ENCODE results near the gene TOMM6.
"Not testable (repeated sequence)": the region's sequence is repeated elsewhere in the genome, so short reads cannot be mapped to it uniquely, and the experiment has no call there.

The TOMM6 gene

DNA sequence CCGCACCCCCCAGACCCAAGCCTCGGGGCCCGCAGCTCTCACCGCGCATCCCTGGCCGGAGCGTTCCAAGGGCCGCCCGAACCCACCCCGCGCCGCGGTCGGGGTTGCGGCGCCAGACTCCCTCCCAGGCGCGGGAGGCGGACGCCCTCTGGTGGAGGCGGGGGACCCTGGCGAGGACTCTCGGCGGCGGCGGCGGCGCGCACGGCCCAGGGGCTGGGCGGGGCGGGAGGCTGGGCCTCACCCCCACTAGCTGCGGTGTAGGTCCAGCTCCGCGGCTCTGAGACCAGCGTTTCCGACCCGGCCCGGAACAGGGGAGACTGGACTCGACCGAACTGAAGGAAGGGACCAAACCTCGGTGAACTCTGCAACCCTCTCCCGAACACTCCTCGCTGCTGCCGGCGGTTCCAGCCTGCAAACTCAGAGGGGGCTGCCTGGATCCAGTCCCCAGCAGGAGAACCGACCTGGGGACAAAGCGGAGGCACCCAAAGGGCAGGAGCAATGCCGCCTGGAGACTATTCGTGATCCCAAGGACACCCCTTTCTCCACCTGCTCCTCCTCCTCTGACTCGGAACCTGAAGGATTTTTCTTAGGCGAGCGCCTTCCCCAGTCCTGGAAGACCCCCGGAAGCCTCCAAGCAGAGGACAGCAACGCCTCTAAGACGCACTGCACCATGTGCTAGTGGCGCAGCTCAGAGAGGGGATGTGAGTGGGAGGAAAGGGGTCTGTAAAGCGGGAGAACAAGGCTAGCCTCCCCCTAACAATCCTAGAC lies 859 bp upstream of the TOMM6 start:
- peak; percentile 91 for DNase-seq

DNA sequence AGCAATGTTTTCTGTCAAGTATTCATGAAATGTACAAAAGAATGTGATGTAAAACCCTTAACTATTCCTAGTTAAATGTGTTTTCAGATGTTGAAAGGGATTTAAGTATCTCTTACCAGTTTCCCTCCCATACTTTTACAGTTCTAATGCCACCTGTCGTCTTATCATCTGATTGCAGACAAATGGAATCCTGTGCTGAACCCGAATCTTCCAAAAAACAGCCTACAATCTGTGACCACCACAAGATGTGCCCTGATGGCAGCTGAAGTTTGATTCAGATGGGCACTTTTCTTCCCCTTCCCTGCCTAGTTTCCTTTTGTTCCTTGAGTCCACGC lies 1.9 kb downstream of the TOMM6 start:
- DNase-seq, result no peak

- no peak for DNase-seq
These were observed 2.6 kb downstream of the TOMM6 start for GRCh38 chr6:41790045-41790444.

GRCh38 chr6:41791305-41791704 lies 3.8 kb downstream of the TOMM6 start:
- DNase-seq, result no peak

DNA sequence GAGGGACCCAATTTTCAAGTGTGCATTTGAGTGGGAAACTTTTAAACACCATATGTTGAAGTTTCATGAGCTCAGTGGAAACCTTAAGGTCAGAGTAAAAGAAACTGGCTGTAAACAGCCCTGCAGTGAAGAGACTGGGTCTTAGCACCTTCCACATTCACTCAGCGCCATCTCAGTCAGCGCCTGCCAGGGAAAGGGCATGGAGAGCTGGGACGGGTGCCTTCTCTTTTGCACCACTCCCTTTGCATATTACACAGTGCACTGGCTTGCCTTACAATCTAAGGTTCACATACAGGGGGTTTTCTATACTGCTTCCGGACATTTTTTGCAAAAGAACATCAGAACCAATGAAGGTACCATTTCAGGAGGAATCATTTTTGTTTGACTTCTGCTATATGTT lies 4.5 kb downstream of the TOMM6 start:
- no peak for DNase-seq

DNA sequence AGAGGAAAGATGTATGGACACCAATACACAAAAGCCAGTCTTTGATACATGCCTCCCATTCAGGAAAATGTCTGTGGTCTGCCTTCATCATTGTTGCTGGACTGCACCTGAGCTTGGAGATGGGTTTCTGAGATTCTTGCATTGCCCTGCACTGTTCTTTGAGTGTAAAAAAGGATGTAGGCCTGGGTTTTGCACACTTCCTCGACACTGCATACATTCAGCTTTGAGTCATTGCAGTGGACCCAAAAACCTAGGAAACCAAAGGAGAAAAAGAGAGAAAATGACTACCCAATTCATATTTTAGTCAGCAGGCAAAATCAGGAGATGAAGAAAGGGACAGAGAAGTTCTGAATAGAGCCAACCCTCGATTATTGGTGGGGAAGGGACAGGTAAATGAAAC lies 9.0 kb downstream of the TOMM6 start:
- DNase-seq, result no peak

GRCh38 chr6:41798901-41799558 lies 11.5 kb downstream of the TOMM6 start:
- DNase-seq, result no peak

GRCh38 chr6:41799559-41799911 lies 12.0 kb downstream of the TOMM6 start:
- no peak for DNase-seq

DNA sequence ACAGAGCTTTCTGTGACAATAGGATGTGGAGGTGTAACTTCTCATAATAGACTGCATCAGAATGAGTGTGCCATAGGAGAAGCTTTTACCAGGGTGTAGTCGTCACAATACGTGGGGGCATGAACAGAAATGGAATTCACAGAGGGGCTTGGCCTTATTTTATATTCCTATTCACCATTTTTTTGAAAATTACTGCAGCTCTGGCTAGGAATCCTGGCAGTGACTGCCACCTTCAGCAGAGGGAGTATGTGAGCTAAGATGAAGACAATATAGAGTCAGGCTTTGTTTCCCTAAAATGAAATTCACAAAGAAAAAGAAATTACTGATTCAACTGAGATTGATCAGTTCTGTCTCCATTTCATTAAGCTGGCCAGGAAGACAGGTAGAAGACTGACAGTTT lies 13.9 kb downstream of the TOMM6 start:
- DNase-seq, result no peak

DNA sequence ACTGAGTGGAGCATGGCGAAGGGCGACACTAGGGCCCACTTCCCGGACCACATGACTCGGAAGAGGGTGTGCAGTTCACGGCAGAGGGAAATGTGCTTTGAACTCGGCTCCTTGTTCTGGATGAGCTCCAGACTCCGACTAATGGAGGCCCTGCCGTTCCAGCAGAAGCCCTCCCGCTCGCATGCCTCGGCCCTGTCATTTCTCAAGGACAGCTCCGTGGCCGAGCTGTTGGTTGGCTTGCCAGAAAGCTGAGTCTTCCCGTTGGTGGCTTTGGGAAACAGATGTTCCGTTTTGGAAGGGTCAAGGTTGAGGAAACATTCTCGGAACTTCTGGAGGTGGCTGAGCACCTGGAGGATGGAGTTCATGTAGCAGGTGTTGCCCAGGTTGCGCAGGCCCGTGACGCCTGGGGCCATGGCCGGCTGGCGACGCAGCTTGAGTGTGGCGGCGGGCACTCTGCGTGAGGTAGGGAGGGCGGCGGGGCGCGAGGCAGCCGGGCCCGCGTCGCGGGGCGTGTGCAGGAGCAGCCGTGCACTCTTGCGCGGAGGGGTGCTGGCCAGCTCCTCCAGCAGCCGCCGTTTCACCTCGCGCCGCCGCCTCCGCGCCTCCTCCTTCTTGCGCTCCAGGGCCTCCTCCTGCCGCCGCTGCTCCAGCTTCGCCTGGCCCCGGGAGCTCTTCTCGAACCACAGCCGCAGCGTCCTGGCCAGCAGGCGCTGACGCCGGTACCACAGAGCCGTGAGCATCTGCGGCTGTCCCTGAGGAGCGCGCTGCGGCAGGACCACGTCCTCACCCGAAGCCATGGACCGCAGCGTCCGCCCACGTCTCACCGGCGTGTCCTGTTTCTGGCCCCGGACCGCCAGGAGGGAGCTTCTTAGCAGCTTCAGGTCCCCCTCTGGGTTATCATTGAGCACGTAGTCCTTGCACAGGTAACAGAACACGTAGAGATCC lies 18.6 kb downstream of the TOMM6 start:
- DNase-seq, result no peak

DNA sequence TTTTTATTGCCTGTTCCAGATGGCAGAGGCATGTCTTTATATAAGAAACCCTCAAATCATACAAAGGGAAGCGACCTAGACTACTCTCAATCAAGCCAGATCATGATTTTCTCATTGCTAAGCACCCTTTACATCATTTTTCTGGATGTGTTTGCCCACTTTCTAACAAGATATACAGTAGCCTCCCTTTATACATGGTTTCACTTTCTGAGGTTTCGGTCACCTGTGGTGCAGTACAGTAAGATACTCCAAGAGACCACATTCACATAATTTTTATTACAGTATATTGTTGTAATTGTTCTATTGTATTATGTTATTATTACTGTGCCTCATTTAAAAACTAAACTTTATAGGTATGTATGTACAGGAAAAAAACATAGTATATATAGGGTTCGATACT lies 23.6 kb downstream of the TOMM6 start:
- no peak for DNase-seq

DNA sequence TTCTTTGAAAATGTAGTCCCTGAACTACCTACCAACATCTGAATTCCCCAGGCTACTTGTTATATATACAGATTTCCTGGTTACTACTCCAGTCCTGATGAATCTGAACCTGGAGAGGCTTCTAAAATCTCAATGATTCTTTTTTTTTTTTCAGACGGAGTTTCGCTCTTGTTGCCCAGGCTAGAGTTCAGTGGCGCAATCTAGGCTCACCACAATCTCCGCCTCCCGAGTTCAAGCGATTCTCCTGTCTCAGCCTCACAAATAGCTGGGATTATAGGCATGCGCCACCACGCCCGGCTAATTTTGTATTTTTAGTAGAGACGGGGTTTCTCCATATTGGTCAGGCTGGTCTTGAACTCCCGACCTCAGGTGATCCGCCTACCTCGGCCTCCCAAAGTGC lies 24.5 kb downstream of the TOMM6 start:
- not testable (repeated sequence) for DNase-seq

DNA sequence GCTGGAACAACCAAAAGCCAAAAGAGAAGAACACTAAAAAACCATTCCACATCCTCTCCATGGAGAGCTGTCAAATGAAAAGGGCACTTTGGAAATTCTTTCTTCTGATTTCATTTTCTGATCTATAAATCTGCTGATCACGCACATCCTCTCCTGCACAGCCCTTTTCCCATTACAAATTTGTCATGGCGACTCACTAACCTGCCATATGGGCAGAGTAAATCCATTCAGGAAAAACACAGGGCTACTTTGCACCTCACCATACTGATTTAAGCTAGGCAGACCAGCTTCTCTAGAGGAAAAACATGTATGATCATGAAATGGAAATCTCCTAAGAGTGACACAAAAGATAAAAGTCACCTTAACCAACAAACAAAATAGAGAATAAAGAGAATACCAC lies 26.0 kb downstream of the TOMM6 start:
- no peak for DNase-seq

DNA sequence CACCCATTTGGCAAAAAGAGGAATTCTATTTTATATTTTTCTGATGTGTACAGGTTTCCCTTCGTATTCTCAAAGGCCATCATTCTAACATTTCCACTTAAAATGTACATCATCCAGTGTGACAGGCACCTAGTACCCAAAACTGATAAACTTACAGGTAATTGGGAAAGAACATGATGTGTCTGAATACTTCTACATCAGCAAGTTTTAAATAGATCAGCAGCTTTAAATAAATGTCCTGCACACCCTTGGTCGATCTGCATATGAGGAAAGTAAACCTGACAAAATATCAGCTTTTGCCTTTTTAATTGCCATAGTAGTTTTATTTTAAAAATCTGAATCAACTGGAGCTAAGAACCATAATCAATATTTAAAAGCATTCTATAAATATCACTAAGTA lies 26.5 kb downstream of the TOMM6 start:
- DNase-seq, result no peak

- DNase-seq, result no peak
These were observed 27.1 kb downstream of the TOMM6 start for GRCh38 chr6:41814629-41815028.

- DNase-seq, result no peak
These were observed 28.1 kb downstream of the TOMM6 start for GRCh38 chr6:41815587-41815986.

DNA sequence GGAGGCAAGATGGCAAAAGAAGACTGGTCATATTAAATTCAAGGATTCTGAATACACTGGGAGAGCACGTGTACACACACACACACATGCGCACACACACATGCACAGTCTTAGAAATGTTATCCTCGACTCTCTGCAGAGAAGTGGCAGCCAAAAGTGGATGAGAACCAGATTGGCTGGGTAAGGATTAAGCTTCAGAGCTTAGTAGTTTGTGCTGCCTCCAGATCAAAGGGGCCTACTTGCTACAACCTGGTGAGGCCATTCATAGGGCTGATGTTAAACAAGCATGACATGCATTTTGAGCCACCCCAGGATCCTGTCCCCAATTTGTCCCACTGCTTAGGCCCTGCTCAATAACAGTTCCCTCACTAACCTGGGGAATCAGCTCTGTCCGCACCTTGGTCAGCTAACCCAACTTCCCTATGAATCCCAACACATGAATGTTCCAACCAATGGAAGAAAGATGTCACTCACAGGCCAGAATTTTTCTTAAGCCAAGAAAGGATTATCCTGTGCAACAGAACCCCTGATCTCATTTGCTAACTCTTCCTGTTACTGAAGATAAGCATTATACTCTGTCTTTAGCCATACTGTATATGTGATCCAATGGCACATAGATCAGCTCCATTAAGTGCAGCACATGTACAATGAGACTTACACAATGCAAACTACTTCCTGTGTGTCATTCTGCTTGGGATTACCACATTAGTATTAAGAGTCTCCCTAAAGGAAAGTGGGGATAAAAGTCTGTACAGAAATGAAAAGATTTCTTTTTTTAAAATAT lies 31.0 kb downstream of the TOMM6 start:
- no peak for DNase-seq

GRCh38 chr6:41821266-41821665 lies 33.8 kb downstream of the TOMM6 start:
- no peak for DNase-seq

DNA sequence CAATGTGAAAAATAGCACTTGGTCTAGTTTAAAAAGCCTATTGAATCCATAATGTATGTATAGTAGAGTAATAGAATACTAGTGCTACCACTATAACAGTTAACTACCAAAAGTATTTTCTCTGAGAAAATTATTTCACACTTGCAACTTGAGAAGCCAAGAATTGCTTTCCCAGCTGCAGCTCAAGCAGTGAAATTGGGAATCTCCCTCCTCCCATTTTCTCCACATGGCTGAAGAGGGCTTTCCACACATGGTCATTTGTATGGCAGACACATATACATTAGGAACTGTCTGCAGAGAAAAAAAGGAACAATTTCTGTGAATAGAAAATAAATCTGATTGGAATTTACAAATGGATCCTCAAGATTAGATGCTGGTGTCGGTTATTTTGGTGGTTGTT lies 34.5 kb downstream of the TOMM6 start:
- DNase-seq, result no peak

DNA sequence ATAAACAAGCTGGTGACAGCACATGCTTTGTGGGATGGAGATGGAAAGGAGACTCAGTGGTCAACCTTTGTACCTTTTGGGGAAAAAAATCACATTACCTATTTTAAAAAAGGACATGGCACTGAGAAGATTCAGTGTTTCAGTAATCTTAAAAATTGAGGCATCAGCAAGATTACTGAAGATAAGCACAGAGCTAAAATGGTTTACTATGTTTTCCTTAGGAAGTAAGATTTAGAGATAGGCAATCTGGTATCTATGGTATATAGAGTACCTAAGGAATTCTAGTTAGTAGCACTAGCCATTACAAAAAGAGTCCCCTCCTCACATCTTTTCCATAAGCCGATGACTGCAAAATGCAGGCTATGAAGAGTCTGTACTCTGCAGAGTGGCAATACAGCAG lies 35.7 kb downstream of the TOMM6 start:
- DNase-seq, result no peak

DNA sequence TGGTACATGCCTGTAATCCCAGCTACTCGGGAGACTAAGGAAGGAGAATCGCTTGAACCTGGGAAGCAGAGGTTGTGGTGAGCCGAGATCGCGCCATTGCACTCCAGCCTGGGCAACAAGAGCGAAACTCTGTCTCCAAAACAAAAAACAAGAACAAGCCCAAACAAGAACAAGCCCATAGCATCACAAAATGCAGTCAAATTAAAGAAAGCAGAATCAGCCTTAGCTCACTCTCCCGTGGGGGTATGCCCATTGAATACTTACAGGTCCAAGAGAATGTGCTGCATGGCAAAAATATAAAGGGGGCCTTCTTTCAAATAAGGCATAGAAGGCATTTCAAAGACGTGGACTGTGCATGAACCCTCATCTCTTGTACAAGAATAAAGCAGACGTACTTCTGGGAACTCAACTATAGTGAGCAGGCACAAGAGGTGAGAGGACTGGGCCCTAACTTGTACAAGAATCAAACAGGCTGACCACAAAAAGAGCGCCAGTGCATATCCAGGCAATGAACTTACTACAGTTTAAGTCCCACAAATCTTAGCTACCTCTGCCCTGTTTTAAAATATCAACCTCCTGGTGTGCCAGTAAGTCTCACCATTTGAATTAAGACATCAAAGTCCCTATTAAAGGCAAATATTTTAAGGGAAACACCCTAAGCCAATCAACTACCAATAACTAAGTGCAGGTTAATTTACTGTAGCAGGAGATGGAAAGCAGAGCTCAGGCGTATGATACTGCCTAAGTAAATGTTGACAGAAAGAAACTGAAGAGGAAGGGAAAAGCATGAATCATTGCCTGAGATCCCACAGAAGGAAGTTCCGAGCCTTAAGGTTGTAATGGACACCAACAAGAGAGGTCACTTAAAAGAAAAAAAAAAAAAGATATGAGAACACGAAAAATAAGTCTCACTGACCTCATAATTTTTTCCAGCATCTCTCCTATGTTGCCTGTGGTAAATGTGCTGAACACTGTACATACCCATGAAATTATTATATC lies 37.4 kb downstream of the TOMM6 start:
- no peak for DNase-seq

Data from activated T-cell treated with anti-CD3 and anti-CD28 coated beads, Interleukin-2, amount 50 U/mL, for 1 hour (primary cell).